HG03469 (cell line): ENCODE results near the gene LRRC37A.
"Not testable (repeated sequence)": the region's sequence is repeated elsewhere in the genome, so short reads cannot be mapped to it uniquely, and the experiment has no call there.

Experiments
- ATAC-seq: cut with Tn5 transposase; IDR thresholded peaks from one replicate; pipeline ENCODE4 v1.9.1; 2021; ENCODE audit warnings: mild to moderate bottlenecking, moderate library complexity, moderate number of reproducible peaks; ENCODE audit not compliant: unreplicated experiment

LRRC37A gene

DNA sequence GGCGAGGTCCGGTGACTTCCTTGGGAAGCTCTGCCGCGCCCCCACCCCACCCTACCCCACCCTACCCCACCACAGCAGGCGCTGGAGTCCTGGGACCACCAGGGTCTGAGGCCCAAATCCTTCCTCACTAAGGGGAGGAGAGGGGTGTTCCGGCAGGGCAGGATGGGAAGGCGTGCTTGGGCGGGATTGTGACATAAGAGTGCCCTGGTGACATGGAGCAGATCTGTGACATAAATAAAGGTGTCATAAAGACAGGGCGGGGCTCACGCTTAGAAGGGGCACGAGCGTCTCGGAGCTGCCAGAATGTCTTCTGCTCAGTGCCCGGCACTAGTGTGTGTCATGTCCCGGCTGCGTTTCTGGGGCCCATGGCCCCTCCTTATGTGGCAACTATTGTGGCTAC lies at the start of gene LRRC37A:
LRRC37A (plus strand) TSS at position 301 of the 400 bp plus-strand sequence; CDS start at position 304, 3 bp downstream.
- not testable (repeated sequence) for ATAC-seq

GRCh38 chr17:46249153-46249552 lies 45.8 kb upstream of the LRRC37A start:
- ATAC-seq, result not testable (repeated sequence)

- ATAC-seq, result not testable (repeated sequence)
Observed at GRCh38 chr17:46252804-46253203, 42.1 kb upstream of the LRRC37A start.

GRCh38 chr17:46253722-46254121 lies 41.2 kb upstream of the LRRC37A start:
- not testable (repeated sequence) for ATAC-seq

DNA sequence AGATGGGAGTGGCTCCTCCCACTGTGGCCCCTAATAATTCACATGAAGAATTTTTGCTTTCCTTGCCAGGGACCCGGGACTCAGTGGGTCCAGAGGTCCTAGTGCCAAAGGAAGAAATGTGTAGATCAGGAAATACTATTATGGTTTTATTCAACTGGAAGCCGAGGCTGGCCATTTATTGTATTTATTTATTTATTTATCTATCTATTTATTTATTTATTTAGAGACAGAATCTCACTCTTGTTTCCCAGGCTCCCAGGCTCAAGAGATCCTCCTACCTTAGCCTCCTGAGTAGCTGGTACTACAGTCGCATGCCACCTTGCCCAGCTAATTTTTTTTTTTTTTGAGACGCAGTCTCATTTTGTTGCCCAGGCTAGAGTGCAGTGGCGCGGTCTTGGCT lies 40.7 kb upstream of the LRRC37A start:
- not testable (repeated sequence) for ATAC-seq

DNA sequence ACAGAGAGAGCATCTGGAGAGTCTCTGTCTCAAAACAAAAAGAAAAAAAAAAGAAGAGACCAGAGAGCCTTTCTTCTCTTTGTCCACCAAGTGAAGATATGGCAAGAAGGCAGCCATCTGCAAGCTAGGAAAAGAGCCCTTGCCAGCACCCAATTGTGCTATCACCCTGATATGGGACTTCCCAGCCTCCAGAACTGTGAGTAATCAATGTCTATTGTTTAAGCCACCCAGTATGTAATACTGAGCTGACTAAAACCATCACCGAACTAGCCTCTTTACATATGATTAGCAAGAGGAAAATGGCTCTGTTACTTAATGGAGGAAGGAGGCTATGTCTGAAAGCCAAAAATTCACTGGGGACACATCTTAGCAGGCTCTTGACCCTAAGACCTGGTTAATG lies 38.6 kb upstream of the LRRC37A start:
- not testable (repeated sequence) for ATAC-seq

- not testable (repeated sequence) for ATAC-seq
Observed at GRCh38 chr17:46259845-46260661, 34.9 kb upstream of the LRRC37A start.

DNA sequence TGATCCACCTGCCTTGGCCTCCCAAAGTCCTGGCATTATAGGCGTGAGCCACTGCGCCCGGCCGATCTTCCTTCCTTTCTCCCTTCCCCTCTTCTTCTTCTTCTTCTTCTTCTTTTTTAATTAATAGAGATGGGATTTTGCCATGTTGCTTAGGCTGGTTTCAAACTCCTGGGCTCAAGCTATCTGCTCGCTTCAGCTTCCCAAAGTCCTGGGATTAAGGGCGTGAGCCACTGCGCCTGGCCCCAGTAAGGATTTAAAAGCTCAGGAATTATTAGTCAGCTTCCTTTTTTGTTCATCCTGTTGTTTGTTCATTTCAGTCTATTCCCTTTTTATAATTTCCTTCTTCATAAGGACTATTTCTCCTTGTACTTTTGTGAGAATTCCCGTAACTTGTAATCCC lies 32.7 kb upstream of the LRRC37A start:
- no peak for ATAC-seq

- ATAC-seq, result no peak
Observed at GRCh38 chr17:46264456-46265198, 30.3 kb upstream of the LRRC37A start.

GRCh38 chr17:46266063-46266655 lies 28.8 kb upstream of the LRRC37A start:
- not testable (repeated sequence) for ATAC-seq

DNA sequence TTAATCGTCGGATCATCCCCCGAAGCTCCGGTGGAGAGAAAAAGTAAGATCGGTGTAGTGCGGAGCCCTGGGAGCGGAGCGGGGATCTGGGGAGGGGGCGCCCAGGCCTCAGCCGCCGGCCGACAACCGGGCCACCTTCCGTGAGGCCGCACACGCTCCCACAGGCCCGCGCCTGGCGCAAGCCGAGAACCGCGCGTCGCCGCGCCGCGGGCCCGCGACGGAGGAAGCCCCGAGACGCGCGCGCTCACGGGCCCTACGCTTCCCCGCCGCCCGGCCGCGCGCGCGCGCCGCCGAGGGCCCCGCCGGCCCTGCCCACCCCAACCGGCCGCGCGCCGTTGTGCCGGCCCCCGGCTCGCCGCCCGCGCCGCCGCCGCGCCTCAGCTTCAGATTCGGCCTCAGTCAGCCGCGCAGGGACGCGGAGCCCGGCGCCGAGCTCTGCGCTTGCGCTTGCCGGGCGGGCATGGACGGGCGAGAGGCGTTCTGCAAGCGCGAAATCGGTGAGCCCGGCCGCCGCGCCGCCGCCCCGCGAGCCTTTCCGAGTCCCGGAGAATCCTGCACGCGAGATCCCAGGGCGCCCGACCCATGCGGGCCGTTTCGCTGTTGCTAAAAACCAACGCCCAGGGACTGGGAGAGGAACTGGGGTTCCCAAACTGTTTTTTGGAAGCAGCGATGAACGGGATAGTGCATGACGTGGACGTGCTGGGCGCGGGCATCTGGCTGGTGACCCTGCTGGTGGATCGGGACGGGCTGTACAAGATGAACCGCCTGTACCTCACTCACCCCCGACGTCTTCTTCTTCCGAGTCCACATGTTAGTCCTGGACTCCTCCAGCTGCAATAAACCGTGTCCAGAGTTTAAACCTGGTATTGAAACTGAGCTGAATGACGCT lies 28.0 kb upstream of the LRRC37A start:
- ATAC-seq, result peak; percentile 70

DNA sequence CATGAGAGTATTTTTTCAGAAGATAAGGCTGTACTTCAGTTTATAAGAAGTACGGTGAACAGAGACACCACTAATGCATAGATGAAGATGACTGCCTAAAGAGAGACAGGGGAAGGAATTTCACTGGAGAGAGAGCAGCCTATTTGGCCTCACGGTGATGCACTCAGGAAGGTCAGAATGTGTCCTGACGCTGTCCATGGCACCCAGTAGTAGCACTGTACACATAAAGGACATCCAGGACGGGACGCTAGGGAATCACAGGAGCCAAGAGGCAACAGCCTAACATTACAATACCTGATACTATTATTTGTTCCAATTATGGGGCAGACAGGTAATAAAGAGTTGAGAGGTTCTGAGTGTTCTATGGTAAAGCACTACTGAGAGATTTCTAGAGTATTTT lies 24.9 kb upstream of the LRRC37A start:
- no peak for ATAC-seq

DNA sequence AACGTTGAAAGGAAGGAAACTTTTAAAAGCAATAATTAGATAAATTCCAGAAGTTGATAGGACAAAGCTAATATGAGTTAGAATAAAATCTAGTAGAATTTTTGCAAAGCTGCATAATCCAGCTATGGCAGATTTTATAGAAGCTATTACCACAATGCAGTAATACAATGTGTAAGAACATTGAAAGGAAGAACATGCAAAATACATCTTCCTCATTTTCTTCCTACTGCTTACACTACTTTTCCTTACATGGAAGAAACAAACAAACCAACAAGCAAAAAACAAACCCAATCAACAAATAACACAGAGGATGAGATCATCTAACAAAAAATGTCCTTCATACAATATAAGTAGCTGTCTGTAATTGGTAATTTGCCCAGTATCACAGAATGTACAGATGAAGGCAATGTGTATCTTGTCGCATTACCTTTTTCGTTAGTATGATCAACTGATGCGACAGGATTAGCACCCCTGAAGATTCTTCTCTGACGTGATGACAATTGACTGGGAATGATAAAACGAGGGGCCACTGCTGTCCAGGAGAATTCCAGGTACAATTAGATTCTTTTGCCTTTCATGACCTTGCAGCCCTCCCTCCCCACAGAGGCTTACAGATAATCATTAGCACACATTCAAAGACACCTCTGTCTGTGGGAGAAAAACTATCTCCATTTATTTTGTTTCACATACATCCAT lies 21.2 kb upstream of the LRRC37A start:
- ATAC-seq, result no peak

- ATAC-seq, result no peak
Observed at GRCh38 chr17:46274238-46274637, 20.7 kb upstream of the LRRC37A start.

DNA sequence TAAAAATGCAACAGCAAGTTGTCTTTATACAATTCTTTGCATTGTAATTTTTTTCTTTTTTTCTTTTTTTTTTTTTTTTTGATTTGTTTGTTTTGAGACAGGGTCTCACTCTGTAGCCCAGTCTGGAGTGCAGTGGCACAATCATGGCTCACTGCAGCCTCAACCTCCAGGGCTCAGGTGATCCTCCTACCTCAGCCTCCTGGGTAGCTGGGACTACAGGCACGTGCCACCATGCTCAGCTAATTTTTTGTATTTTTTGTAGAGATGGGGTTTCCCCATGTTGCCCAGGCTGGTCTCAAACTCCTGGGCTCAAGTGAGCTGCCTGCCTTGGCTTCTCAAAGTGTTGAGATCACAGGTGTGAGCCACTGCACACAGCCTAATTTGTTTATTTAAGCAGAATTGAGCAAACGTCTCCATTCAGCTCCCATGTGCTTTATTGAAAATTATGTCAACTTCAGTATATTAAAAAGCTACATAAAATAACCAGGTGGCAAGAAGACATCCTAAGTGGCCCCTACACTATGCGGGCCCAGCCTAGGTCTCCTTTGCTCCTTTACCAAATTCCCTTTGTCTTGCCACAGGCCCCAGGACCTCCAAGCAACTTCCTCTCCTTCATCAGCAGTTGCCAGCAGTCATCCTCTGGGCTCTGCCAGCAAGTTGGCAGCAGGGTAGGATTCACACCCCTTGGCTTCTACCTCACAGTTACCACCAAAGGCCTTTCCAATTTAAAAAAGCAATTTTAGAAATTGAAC lies 18.0 kb upstream of the LRRC37A start:
- not testable (repeated sequence) for ATAC-seq

DNA sequence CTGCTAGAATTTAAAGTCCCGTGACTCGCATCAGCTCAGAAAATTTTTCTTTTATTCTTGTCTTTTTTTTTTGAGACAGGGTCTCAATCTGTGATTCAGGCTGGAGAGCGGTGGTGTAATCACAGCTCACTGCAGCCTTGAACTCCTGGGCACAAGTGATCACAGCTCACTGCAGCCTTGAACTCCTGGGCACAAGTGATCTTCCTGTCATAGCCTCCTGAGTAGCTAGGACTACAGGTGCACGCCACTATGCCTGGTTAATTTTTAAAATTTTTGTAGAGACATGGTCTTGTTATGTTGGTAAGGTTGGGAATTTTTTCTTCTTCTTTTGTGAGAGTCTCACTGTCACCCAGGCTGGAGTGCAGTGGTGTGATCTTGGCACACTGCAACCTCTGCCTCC lies 13.6 kb upstream of the LRRC37A start:
- not testable (repeated sequence) for ATAC-seq

DNA sequence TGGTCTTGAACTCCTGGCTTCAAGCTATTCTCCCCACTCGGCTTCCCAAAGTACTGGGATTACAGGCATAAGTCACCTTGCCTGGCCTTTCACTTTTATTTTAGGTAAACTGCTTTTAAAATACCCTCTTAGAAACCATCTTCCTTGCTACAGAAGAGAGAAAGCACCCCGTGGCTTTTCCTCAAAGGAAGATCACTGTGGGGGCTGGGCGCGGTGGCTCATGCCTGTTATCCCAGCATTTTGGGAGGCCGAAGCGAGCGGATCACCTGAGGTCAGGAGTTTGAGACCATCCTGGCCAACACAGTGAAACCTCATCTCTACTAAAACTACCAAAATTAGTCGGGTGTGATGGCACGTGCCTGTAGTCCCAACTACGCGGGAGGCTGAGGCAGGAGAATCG lies 12.3 kb upstream of the LRRC37A start:
- not testable (repeated sequence) for ATAC-seq

DNA sequence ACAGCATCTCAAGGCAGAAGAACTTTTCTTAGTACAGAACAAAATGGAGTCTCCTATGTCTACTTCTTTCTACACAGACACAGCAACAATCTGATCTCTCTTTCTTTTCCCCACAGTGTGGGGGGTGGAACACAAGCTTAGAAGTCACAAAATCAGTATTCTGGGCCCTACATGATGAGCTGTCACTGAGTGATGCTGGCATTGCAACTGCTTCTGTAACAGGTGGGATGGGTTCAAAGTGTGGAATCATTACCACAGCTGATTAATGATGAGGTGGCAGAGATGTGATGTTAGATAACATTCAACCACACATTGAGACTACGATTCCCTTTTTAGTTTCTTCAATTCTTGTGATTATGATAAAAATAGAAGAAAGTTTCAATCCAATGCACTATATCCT lies 10.5 kb upstream of the LRRC37A start:
- ATAC-seq, result not testable (repeated sequence)

GRCh38 chr17:46285500-46285899 lies 9.4 kb upstream of the LRRC37A start:
- ATAC-seq, result not testable (repeated sequence)
